Middle frontal gyrus (tissue), 1 donor: Measurements from ENCODE around the gene FRMD1.
"Not testable (repeated sequence)": the region's sequence is repeated elsewhere in the genome, so short reads cannot be mapped to it uniquely, and the experiment has no call there.

ENCODE experiments used
- DNase-seq: peaks from one replicate; pipeline ENCODE4 v3.0.0-alpha.2; 2015; ENCODE audit warnings: low spot score; ENCODE audit errors: extremely low spot score

Gene FRMD1

GRCh38 chr6:168078175-168078942, 653 bp downstream of the FRMD1 start:
- no peak for DNase-seq

DNA sequence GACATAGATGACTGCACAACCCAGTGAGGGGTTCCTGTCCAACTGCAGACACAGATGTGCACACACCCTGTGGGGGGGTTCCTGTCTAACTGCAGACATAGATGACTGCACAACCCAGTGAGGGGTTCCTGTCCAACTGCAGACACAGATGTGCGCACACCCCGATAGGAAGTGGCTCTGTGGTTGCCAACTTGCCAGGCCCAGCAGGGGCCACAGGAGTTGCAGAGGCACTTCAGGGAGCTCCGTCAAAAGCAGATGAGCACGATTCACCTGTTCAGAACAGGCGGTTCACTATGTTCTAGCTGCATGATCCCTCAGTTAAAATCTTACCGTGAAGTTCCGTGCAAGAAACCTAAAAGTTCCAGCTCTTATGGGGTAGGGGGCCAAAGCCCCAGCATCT, 1.6 kb downstream of the FRMD1 start:
- DNase-seq, result not testable (repeated sequence)

- DNase-seq, result no peak
Observed at GRCh38 chr6:168075787-168076202, 3.2 kb downstream of the FRMD1 start.

DNA sequence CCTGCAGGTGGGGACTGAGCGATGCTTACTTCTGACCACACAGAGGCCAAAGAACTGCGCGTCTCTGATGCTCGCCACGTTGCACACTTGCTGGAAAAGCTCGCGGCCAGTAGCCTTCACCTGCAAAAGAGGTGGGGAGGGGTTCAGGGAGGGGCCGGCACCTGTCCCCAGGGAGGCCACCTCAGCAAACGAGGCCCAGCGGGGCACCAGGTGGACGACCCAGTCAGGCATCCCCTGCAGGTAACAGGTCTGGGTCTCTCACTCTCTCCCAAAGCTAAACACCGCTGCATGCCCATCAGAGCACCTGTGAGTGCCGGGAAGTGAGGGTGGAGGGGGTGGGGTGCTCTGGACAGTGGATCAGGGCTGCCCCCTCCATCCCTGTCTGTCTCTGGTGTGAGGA, 3.8 kb downstream of the FRMD1 start:
- no peak for DNase-seq

- DNase-seq, result no peak
Observed at GRCh38 chr6:168073937-168074730, 4.9 kb downstream of the FRMD1 start.

DNA sequence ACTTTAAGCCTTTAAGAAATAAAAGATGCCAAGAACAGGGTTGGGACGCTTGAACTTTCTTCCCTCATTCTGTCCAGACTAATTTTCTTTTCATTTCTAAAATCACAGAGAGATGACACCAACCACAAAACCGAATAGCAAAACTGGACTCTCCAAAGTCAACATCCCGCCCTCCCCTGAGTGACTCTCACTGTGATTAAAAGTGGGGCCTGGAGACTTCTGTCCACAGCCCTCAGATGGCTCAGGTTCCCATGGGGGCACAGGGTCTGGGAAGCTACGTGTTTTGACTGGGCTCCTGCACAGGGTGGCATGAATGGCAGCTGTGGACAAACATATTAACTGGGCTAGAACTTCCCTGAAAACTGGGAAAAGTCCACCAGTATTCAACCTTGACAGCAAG, 6.3 kb downstream of the FRMD1 start:
- DNase-seq, result no peak

DNA sequence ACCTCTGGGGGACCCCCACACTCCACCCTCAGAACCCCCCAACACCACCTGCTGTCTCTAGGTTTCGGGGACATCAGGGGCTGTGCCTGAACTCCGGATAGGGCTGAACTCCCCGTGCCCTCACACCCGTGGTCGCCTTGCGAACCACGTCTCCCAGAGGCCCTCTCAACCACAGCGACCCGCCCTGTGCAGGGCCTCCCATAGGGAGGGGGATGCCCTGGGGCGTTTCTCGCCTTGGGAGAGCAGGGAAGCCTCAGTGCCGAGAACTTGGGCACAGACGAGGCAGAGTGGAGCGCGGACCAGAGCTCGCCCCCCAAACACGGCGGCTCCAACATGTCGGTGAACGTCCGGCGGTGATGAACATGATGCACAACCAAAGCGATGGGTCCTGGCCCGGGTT, 6.8 kb downstream of the FRMD1 start:
- no peak for DNase-seq

DNA sequence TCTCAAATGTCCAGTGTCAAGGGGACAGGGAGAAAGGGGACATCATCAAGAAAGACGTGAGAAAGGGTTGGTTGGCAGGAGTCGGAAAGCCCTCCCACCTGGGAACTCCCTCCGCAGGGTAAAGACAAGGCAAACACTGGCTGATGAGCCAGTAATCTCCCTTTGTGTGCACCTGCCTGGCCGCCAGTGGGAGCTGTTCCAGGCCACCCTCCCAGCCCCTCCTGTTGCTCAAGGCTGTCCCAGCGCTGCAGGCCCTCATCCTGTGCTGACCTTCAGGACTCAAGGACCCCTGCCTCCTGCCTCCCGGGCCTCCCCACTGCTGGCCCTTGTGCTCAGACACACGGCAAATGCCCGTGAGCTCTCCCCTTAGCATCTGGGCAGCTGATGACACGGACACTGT, 7.4 kb downstream of the FRMD1 start:
- no peak for DNase-seq

GRCh38 chr6:168070804-168071203, 8.2 kb downstream of the FRMD1 start:
- DNase-seq, result no peak

GRCh38 chr6:168067081-168067759, 11.8 kb downstream of the FRMD1 start:
- DNase-seq, result no peak

- DNase-seq, result no peak
Observed at GRCh38 chr6:168064226-168064807, 14.7 kb downstream of the FRMD1 start.

GRCh38 chr6:168063431-168063830, 15.6 kb downstream of the FRMD1 start:
- DNase-seq, result no peak

GRCh38 chr6:168062346-168063289, 16.4 kb downstream of the FRMD1 start:
- no peak for DNase-seq

GRCh38 chr6:168061269-168062210, 17.5 kb downstream of the FRMD1 start:
- no peak for DNase-seq

DNA sequence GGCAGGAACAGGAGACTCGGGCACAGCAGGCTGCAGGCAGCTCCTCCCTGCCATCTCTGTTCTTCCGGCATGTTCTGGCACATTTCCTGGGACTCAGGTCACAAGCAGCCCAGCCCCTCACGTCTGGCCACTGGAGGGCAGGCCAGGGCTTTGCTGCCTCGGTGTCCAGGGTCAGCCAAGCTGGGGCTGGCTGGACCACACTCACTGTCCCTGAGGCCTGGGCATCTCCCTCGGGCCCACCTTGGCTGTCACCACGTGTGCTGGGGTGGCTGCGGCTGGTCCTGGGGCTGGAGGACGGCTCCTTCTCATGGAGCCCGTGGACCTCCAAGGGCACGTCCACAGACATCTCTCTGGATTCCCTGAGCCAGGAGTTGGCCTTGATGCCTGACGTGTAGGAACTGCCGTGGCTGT, 18.5 kb downstream of the FRMD1 start:
- DNase-seq, result no peak

- DNase-seq, result no peak
Observed at GRCh38 chr6:168058691-168059551, 20.1 kb downstream of the FRMD1 start.

DNA sequence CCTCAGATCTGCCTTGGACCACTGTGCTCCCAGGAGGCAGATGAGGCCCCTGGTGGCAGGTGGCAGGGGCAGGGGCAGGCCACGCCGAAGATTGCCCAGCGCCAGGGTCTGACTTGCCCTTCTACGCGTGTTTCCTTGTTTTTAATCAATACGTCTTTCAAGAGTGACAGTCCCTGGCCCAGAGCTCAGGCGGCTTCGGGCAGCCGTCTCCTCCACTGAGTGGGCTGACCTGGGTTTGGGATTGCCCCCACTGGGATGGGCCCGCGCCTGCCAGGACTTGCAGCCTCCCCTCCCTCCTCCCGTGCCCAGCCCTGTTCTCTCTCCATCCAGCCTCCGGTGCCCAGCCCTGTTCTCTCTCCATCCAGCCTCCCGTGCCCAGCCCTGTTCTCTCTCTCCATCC, 21.2 kb downstream of the FRMD1 start:
- no peak for DNase-seq

- DNase-seq, result no peak
Observed at GRCh38 chr6:168056892-168057527, 22.0 kb downstream of the FRMD1 start.
